HG03520 (cell line): Measurements from ENCODE around the gene WWTR1.

Experiments
- ATAC-seq: cut with Tn5 transposase; IDR thresholded peaks from one replicate; pipeline ENCODE4 v1.9.1; 2021; ENCODE audit warnings: mild to moderate bottlenecking, moderate library complexity; ENCODE audit not compliant: unreplicated experiment

The WWTR1 gene

GRCh38 chr3:149506540-149506939 lies 151.3 kb downstream of the WWTR1 start:
- no peak for ATAC-seq

GRCh38 chr3:149502438-149502837 lies 155.4 kb downstream of the WWTR1 start:
- ATAC-seq = no peak

- ATAC-seq = no peak
Observed at GRCh38 chr3:149501524-149501923, 156.3 kb downstream of the WWTR1 start.

GRCh38 chr3:149497966-149498670 lies 159.7 kb downstream of the WWTR1 start:
- ATAC-seq = no peak

GRCh38 chr3:149496891-149497290 lies 160.9 kb downstream of the WWTR1 start:
- ATAC-seq = no peak

GRCh38 chr3:149495581-149496125 lies 162.2 kb downstream of the WWTR1 start:
- ATAC-seq = no peak

- ATAC-seq = no peak
Observed at GRCh38 chr3:149494759-149495580, 162.9 kb downstream of the WWTR1 start.

GRCh38 chr3:149494022-149494758 lies 163.6 kb downstream of the WWTR1 start:
- no peak for ATAC-seq

- ATAC-seq = no peak
Observed at GRCh38 chr3:149493315-149494021, 164.4 kb downstream of the WWTR1 start.

- no peak for ATAC-seq
Observed at GRCh38 chr3:149490260-149490971, 167.4 kb downstream of the WWTR1 start.

- no peak for ATAC-seq
Observed at GRCh38 chr3:149489060-149489690, 168.7 kb downstream of the WWTR1 start.

- no peak for ATAC-seq
Observed at GRCh38 chr3:149487598-149488197, 170.1 kb downstream of the WWTR1 start.

- ATAC-seq = no peak
Observed at GRCh38 chr3:149486726-149487125, 171.1 kb downstream of the WWTR1 start.

- ATAC-seq = no peak
Observed at GRCh38 chr3:149481491-149481890, 176.3 kb downstream of the WWTR1 start.

- ATAC-seq = no peak
Observed at GRCh38 chr3:149481056-149481455, 176.8 kb downstream of the WWTR1 start.

- ATAC-seq = peak; percentile 98
Observed at GRCh38 chr3:149480326-149481017, 177.4 kb downstream of the WWTR1 start.

- ATAC-seq = no peak
Observed at GRCh38 chr3:149479621-149480325, 178.1 kb downstream of the WWTR1 start.

GRCh38 chr3:149476225-149476624 lies 181.6 kb downstream of the WWTR1 start:
- no peak for ATAC-seq
